ENCODE measurements around the gene MYH15. TPM values are rescaled to one million over a fixed set of nuclear protein-coding genes. Genes with fewer than 3 reads are reported as not detected.

MYH15 gene
- total RNA-seq, 1 donor from 2014 or later: 0.09 TPM

DNA sequence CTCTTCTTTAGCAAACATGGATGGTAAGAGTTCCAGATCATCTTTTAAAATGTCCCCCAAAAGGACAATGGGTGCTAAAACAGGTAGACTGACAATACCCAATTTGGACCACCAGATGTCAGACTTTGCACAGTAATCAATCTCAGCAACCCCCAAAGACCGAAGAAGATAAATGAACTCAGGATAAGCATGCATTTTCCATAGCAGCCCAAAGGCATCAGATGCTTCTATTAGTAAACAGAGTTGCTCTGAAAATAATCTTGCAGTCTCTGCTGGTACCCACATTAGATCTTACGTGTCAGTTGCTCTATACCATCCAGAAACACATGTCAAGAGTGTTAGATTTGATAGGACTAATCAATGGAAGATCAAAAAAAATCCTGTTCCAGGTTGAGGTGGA is 20.6 kb downstream of the MYH15 start:
- no peaks in the 10 kb centered on the region for H3K4me1 Mint-ChIP-seq
- no peak overlapping the region for H3K27ac Mint-ChIP-seq
- TF ChIP-seq, protein P1, sequence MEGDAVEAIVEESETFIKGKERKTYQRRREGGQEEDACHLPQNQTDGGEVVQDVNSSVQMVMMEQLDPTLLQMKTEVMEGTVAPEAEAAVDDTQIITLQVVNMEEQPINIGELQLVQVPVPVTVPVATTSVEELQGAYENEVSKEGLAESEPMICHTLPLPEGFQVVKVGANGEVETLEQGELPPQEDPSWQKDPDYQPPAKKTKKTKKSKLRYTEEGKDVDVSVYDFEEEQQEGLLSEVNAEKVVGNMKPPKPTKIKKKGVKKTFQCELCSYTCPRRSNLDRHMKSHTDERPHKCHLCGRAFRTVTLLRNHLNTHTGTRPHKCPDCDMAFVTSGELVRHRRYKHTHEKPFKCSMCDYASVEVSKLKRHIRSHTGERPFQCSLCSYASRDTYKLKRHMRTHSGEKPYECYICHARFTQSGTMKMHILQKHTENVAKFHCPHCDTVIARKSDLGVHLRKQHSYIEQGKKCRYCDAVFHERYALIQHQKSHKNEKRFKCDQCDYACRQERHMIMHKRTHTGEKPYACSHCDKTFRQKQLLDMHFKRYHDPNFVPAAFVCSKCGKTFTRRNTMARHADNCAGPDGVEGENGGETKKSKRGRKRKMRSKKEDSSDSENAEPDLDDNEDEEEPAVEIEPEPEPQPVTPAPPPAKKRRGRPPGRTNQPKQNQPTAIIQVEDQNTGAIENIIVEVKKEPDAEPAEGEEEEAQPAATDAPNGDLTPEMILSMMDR (IDR thresholded peaks at IDR 0.05): peak; percentile 29
- H3K27me3 Mint-ChIP-seq: peaks cover 5% of the 10 kb centered on the region
- POLR2A ChIA-PET: interaction anchor here (1.1 kb wide), 1 partner anchor 63 kb away, joined by 3 read pairs; no protein-coding TSS in a partner anchor
- DNase-seq (no peak), ATAC-seq (ENCODE audit: low read depth) (peak; percentile 72)
- no peak overlapping the region for H3K4me3 Mint-ChIP-seq
- CTCF ChIA-PET: interaction anchor here (0.6 to 10.8 kb wide), 12 partner anchors 10 to 654 kb away, joined by 3 to 105 read pairs (median 3); no protein-coding TSS in a partner anchor
- intact Hi-C loops (cut with micrococcal nuclease): loop anchor here (1.0 to 10.0 kb wide), 8 partner anchors 63 to 1825 kb away; no protein-coding TSS in a partner anchor
- H3K36me3 Mint-ChIP-seq (ENCODE audit: low read depth): no peaks in the 10 kb centered on the region
- no peaks in the 10 kb centered on the region for H3K9me3 Mint-ChIP-seq

DNA sequence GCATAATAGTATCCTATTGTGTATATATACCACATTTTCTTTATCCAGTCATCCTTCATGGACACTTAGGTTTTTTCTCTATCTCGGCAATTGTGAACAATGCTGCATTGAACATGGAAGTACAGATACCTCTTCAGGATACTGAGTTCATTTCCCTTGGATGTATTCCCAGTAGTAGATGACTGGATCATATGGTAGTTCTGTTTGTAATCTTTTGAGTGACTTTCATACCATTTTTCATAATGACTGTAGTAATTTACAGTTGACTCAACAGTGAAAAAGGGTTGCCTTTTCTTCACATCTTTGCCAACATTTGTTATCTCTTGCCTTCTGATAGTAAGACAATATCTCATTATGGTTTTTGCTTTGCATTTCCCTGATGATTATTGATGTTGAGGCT is 21.8 kb downstream of the MYH15 start:
- intact Hi-C loops (cut with micrococcal nuclease): loop anchor here (1.0 to 10.0 kb wide), 7 partner anchors 64 to 1826 kb away; no protein-coding TSS in a partner anchor
- H3K27ac Mint-ChIP-seq: no peak overlapping the region
- TF ChIP-seq, protein P1 (IDR thresholded peaks at IDR 0.05): no peak
- H3K27me3 Mint-ChIP-seq: no peaks in the 10 kb centered on the region
- DNase-seq (no peak), ATAC-seq (ENCODE audit: low read depth) (no peak)
- POLR2A ChIA-PET: interaction anchor here (1.1 kb wide), 1 partner anchor 64 kb away, joined by 3 read pairs; no protein-coding TSS in a partner anchor
- H3K36me3 Mint-ChIP-seq (ENCODE audit: low read depth): no peaks in the 10 kb centered on the region
- H3K4me3 Mint-ChIP-seq: no peak overlapping the region
- H3K9me3 Mint-ChIP-seq: no peaks in the 10 kb centered on the region
- CTCF ChIA-PET: interaction anchor here (1.3 to 10.8 kb wide), 5 partner anchors 9 to 435 kb away, joined by 3 to 105 read pairs (median 9); no protein-coding TSS in a partner anchor
- no peaks in the 10 kb centered on the region for H3K4me1 Mint-ChIP-seq

DNA sequence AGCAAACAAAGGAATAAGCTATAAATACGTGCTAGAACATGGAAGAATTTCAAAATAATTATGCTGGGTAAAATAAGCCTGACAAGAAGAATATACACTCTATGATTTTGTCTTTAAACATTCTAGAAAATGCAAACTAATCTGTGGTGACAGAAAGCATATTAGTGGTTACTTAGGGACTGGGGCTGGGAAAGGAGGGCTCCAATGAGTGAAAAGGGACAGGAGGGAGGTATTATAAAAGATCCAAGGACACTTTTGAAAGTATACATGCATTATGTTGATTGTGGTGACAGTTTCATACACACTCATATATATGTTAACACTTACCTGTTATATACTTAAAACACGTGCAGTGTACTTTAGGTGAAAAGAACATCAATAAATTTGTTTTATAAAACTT is 23.0 kb downstream of the MYH15 start:
- Mint-ChIP-seq H3K27ac (no peak overlapping the region), H3K4me3 (no peak overlapping the region), H3K27me3 (no peaks in the 10 kb centered on the region), H3K36me3 (ENCODE audit: low read depth) (no peaks in the 10 kb centered on the region), H3K9me3 (no peaks in the 10 kb centered on the region), H3K4me1 (no peaks in the 10 kb centered on the region)
- ATAC-seq (ENCODE audit: low read depth): no peak
- TF ChIP-seq, protein P1 (IDR thresholded peaks at IDR 0.05): no peak
- ChIA-PET CTCF (interaction anchor here (1.2 to 10.8 kb wide), 4 partner anchors 9 to 828 kb away, joined by 3 to 105 read pairs (median 12); no protein-coding TSS in a partner anchor), POLR2A (no interaction called here)
- no peak for DNase-seq
- intact Hi-C loops (cut with micrococcal nuclease): loop anchor here (10.0 kb wide), 1 partner anchor 737 kb away; no protein-coding TSS in a partner anchor

DNA sequence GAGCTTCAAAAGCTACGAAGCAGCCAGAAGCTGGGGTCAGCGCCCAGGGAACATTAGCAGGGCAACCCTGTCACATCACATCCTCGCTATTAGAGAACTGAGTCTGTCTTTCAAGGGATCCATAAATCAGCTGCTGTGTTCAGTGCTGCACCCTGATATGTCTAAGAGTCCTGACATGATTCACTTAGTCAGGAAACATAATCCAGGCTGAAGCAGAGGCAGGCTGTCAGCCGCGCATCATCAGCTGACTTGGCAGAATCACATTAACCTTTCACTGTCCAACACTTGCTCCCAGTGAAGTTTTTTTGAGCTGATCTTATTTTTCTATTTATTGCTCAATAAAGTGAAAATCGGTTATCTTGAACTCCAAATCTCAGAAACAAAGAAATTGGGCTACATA is 23.5 kb downstream of the MYH15 start:
- H3K36me3 Mint-ChIP-seq (ENCODE audit: low read depth): no peaks in the 10 kb centered on the region
- intact Hi-C loops (cut with micrococcal nuclease): loop anchor here (10.0 kb wide), 1 partner anchor 738 kb away; no protein-coding TSS in a partner anchor
- CTCF ChIA-PET: interaction anchor here (0.6 to 10.8 kb wide), 4 partner anchors 9 to 1248 kb away, joined by 3 to 105 read pairs (median 12); no protein-coding TSS in a partner anchor

DNA sequence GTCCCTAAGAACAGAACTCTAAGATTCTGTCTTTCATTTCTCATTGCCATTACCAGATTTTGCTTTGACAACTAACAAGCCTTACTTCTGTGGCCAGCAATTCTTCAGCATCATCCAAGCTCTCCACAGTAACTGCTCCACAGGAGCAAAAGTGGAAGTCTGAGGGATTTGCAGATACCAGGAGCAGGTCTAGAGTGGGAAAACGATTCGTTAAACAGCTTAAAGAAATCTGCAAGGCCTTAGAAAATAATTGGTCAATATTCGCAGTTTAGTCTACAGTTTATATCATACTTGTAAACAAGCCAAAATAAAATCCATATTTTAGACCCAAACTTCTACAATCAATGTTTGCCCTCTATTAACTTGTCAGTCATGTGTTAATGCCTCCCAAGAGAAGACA is 24.1 kb downstream of the MYH15 start:
- intact Hi-C loops (cut with micrococcal nuclease): loop anchor here (10.0 kb wide), 1 partner anchor 738 kb away; no protein-coding TSS in a partner anchor
- Mint-ChIP-seq H3K9me3 (no peaks in the 10 kb centered on the region), H3K27me3 (no peaks in the 10 kb centered on the region), H3K4me1 (no peaks in the 10 kb centered on the region), H3K36me3 (ENCODE audit: low read depth) (no peaks in the 10 kb centered on the region), H3K27ac (no peak overlapping the region), H3K4me3 (no peak overlapping the region)
- ATAC-seq (ENCODE audit: low read depth) (no peak), DNase-seq (no peak)
- TF ChIP-seq, protein P1 (IDR thresholded peaks at IDR 0.05): no peak
- CTCF ChIA-PET: interaction anchor here (0.9 to 10.8 kb wide), 4 partner anchors 8 to 429 kb away, joined by 4 to 105 read pairs (median 12); no protein-coding TSS in a partner anchor
- POLR2A ChIA-PET: no interaction called here

More for the DNA sequence above, 23.5 kb downstream of the MYH15 start:
- Mint-ChIP-seq H3K9me3 (no peaks in the 10 kb centered on the region), H3K27me3 (no peaks in the 10 kb centered on the region), H3K4me3 (no peak overlapping the region), H3K27ac (no peak overlapping the region), H3K4me1 (no peaks in the 10 kb centered on the region)
- no peak for DNase-seq
- TF ChIP-seq, protein P1 (IDR thresholded peaks at IDR 0.05): no peak
- POLR2A ChIA-PET: no interaction called here
- no peak for ATAC-seq (ENCODE audit: low read depth)
